Loucy (cell line): ENCODE data around the gene SF3B2.

Source experiments
- H2AFZ ChIP-seq: fragments of 200-600 bp; sonication (generic); 2 replicates; pipeline ENCODE4 v1.6.0; 2016; ENCODE audit warnings: antibody characterized with exemption, mild to moderate bottlenecking, low read length, moderate library complexity
- H3F3A ChIP-seq: fragments of 200-600 bp; 2 replicates; pipeline ENCODE4 v1.6.0; 2016; ENCODE audit warnings: antibody characterized with exemption, low read depth, mild to moderate bottlenecking
- H3K27me3 ChIP-seq: fragments of 200-600 bp; sonication (generic); 2 replicates; pipeline ENCODE4 v1.6.1; 2014; ENCODE audit warnings: low read length, mild to moderate bottlenecking; ENCODE audit not compliant: insufficient read depth, poor library complexity, severe bottlenecking
- H3K36me3 ChIP-seq: fragments of 200-600 bp; sonication (generic); 2 replicates; pipeline ENCODE4 v1.6.1; 2016; ENCODE audit warnings: low read length; ENCODE audit not compliant: insufficient read depth
- H3K4me1 ChIP-seq: fragments of 200-600 bp; sonication (generic); 2 replicates; pipeline ENCODE4 v1.5.1; 2014; ENCODE audit warnings: low read length, mild to moderate bottlenecking; ENCODE audit not compliant: insufficient read depth, poor library complexity, severe bottlenecking
- H3K4me2 ChIP-seq: fragments of 200-600 bp; sonication (generic); 2 replicates; pipeline ENCODE4 v1.6.0; 2014; ENCODE audit warnings: antibody characterized with exemption, low read length, low read depth, mild to moderate bottlenecking; ENCODE audit not compliant: poor library complexity, severe bottlenecking
- H3K4me3 ChIP-seq: fragments of 200-600 bp; sonication (generic); 2 replicates; pipeline ENCODE4 v1.5.1; 2014; ENCODE audit warnings: low read length, mild to moderate bottlenecking, mixed read lengths; ENCODE audit not compliant: poor library complexity, severe bottlenecking
- H3K79me2 ChIP-seq: fragments of 200-600 bp; sonication (generic); 2 replicates; pipeline ENCODE4 v1.6.1; 2014; ENCODE audit warnings: low read length; ENCODE audit not compliant: insufficient read depth
- H3K9ac ChIP-seq: fragments of 200-600 bp; sonication (generic); 2 replicates; pipeline ENCODE4 v1.6.0; 2014; ENCODE audit warnings: mild to moderate bottlenecking, low read depth, low read length, moderate library complexity; ENCODE audit not compliant: poor library complexity, severe bottlenecking
- H3K9me2 ChIP-seq: fragments of 200-600 bp; sonication (generic); replicated peaks from 2 replicates; pipeline ENCODE4 v1.6.1; 2016; ENCODE audit warnings: low read depth, low read length, mixed read lengths
- H3K9me3 ChIP-seq: fragments of 200-600 bp; sonication (generic); 2 replicates; pipeline ENCODE4 v1.6.1; 2014; ENCODE audit warnings: mild to moderate bottlenecking, antibody characterized with exemption, low read length, low read depth; ENCODE audit not compliant: insufficient read depth
- H4K20me1 ChIP-seq: fragments of 200-600 bp; sonication (generic); 2 replicates; pipeline ENCODE4 v1.6.0; 2014; ENCODE audit warnings: antibody characterized with exemption, low read length, mild to moderate bottlenecking; ENCODE audit not compliant: insufficient read depth, poor library complexity, severe bottlenecking
- CTCF ChIP-seq: fragments of 200-600 bp; sonication (generic); conservative IDR thresholded peaks from 2 replicates; pipeline ENCODE4 v1.5.1; 2014; ENCODE audit warnings: mild to moderate bottlenecking, antibody characterized with exemption, low read length
- EZH2phosphoT487 ChIP-seq: fragments of 200-600 bp; IDR thresholded peaks from 2 replicates; pipeline ENCODE4 v1.6.1; 2018; ENCODE audit warnings: antibody characterized with exemption, mild to moderate bottlenecking, moderate library complexity, borderline replicate concordance

SF3B2 gene

GRCh38 chr11:66051766-66052663, at the start of gene SF3B2:
TSS of gene SF3B2 (plus strand) at chr11:66052364. CDS start at chr11:66052385, 21 bp downstream.
- H3K9ac ChIP-seq = peak within 1 kb of the TSS; percentile 99
- peaks cover 24% of the 10 kb centered on the region; the same call in 1 of the 2 replicates for H3K36me3 ChIP-seq
- H3K4me3 ChIP-seq = peak within 1 kb of the TSS; percentile 100
- no peaks in the 10 kb centered on the region for H3K9me3 ChIP-seq
- peaks cover 21% of the 10 kb centered on the region for H3K4me1 ChIP-seq
- TF ChIP-seq EZH2phosphoT487 (no peak), CTCF (no peak)
- H3K27me3 ChIP-seq = no peaks in the 10 kb centered on the region
- H2AFZ ChIP-seq = peak within 1 kb of the TSS; percentile 87
- peaks cover 44% of the 10 kb centered on the region for H3K79me2 ChIP-seq
- H3F3A ChIP-seq = no peaks in the 10 kb centered on the region
- H4K20me1 ChIP-seq = peaks cover 17% of the 10 kb centered on the region
- peak within 1 kb of the TSS; percentile 100 for H3K4me2 ChIP-seq
- H3K9me2 ChIP-seq = no peaks in the 10 kb centered on the region

GRCh38 chr11:66002648-66003225, 49.4 kb upstream of the SF3B2 start:
- peak overlapping the region; percentile 86 for H3K4me3 ChIP-seq
- peak overlapping the region; percentile 83 for H3K4me2 ChIP-seq
- H4K20me1 ChIP-seq = peaks cover 25% of the 10 kb centered on the region
- H3K9me2 ChIP-seq = no peaks in the 10 kb centered on the region
- no peaks in the 10 kb centered on the region for H3K27me3 ChIP-seq
- peaks cover 59% of the 10 kb centered on the region for H3K79me2 ChIP-seq
- no peaks in the 10 kb centered on the region; the same call in 1 of the 2 replicates for H3F3A ChIP-seq
- H3K9ac ChIP-seq = peak overlapping the region; percentile 83
- H3K36me3 ChIP-seq = peaks cover 24% of the 10 kb centered on the region; the same call in 1 of the 2 replicates
- TF ChIP-seq EZH2phosphoT487 (no peak), CTCF (peak; percentile 20; the same call in 1 of the 2 replicates)
- peak overlapping the region; percentile 74 for H2AFZ ChIP-seq
- peaks cover 23% of the 10 kb centered on the region for H3K4me1 ChIP-seq
- H3K9me3 ChIP-seq = no peaks in the 10 kb centered on the region

GRCh38 chr11:66003291-66003690, 48.9 kb upstream of the SF3B2 start:
- no peaks in the 10 kb centered on the region for H3K27me3 ChIP-seq
- no peak for TF ChIP-seq CTCF
- TF ChIP-seq EZH2phosphoT487 = no peak
- H3K4me1 ChIP-seq = peaks cover 24% of the 10 kb centered on the region
- peak overlapping the region; percentile 83 for H3K9ac ChIP-seq
- peaks cover 58% of the 10 kb centered on the region for H3K79me2 ChIP-seq
- peak overlapping the region; percentile 83 for H3K4me2 ChIP-seq
- H3F3A ChIP-seq = no peaks in the 10 kb centered on the region
- peaks cover 24% of the 10 kb centered on the region for H4K20me1 ChIP-seq
- H3K4me3 ChIP-seq = peak overlapping the region; percentile 86
- H3K9me3 ChIP-seq = no peaks in the 10 kb centered on the region
- no peaks in the 10 kb centered on the region for H3K9me2 ChIP-seq
- peaks cover 19% of the 10 kb centered on the region; the same call in 1 of the 2 replicates for H3K36me3 ChIP-seq
- no peak overlapping the region for H2AFZ ChIP-seq
